NK-92 (cell line): ENCODE measurements around the gene ZBTB40.

Source experiments
- DNase-seq: peaks from one replicate; lab custom pipeline; 2025; ENCODE audit not compliant: unreplicated experiment; lab: John Stamatoyannopoulos, UW

ZBTB40 gene

GRCh38 chr1:22552021-22552420 is 100.4 kb downstream of the ZBTB40 start:
- no peak for DNase-seq

GRCh38 chr1:22553104-22553880 is 101.6 kb downstream of the ZBTB40 start:
- no peak for DNase-seq

- no peak for DNase-seq
Observed at GRCh38 chr1:22553991-22554522, 102.4 kb downstream of the ZBTB40 start.

- DNase-seq = no peak
Observed at GRCh38 chr1:22555371-22555656, 103.7 kb downstream of the ZBTB40 start.

- no peak for DNase-seq
Observed at GRCh38 chr1:22556391-22557104, 104.9 kb downstream of the ZBTB40 start.

GRCh38 chr1:22557341-22557950 is 105.8 kb downstream of the ZBTB40 start:
- DNase-seq = no peak

GRCh38 chr1:22562584-22563583 is 111.2 kb downstream of the ZBTB40 start, which contains the start of gene EPHA8:
EPHA8 (plus strand) TSS chr1:22563489; CDS start chr1:22563636, 147 bp downstream.
- DNase-seq = no peak

- DNase-seq = no peak
Observed at GRCh38 chr1:22563671-22564602, 112.3 kb downstream of the ZBTB40 start.

- DNase-seq = no peak
Observed at GRCh38 chr1:22566161-22566560, 114.5 kb downstream of the ZBTB40 start.

GRCh38 chr1:22567197-22567596 is 115.5 kb downstream of the ZBTB40 start:
- no peak for DNase-seq

GRCh38 chr1:22567994-22568393 is 116.3 kb downstream of the ZBTB40 start:
- DNase-seq = no peak

GRCh38 chr1:22569269-22569668 is 117.6 kb downstream of the ZBTB40 start:
- no peak for DNase-seq

GRCh38 chr1:22570140-22570909 is 118.7 kb downstream of the ZBTB40 start:
- DNase-seq = no peak

GRCh38 chr1:22572818-22573217 is 121.2 kb downstream of the ZBTB40 start:
- no peak for DNase-seq

GRCh38 chr1:22573237-22573636 is 121.6 kb downstream of the ZBTB40 start:
- no peak for DNase-seq

GRCh38 chr1:22575532-22576149 is 124.0 kb downstream of the ZBTB40 start:
- no peak for DNase-seq

- DNase-seq = no peak
Observed at GRCh38 chr1:22576150-22576544, 124.5 kb downstream of the ZBTB40 start.

GRCh38 chr1:22576617-22577016 is 125.0 kb downstream of the ZBTB40 start:
- no peak for DNase-seq
